ENCODE data around the gene SYT2. TPM values are rescaled to one million over a fixed set of nuclear protein-coding genes. Genes with fewer than 3 reads are reported as not detected.
A peak's percentile ranks its signal among the peaks of the same experiment; 100 is the strongest.
"Not testable (repeated sequence)": the region's sequence is repeated elsewhere in the genome, so short reads cannot be mapped to it uniquely, and the experiment has no call there.

SYT2 gene
- total and polyA plus RNA-seq, 9 of the 15 experiments (the other 6 are each of a cell fraction or from before 2014, with no cell fraction given): not detected

DNA sequence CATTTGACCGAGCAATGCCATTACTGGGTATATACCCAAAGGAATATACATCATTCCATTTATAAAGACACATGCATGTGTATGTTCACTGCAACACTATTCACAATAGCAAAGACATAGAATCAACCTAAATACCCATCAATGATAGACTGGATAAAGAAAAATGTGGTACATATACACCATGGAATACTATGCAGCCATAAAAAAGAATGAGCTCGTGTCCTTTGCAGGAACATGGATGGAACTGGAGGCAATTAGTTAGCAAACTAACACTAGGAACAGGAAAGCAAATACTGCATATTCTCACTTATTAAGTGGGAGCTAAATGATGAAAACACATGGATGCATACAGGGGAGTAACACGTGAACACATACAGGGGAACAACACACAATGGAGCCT, 34.5 kb upstream of the SYT2 start:
- WGBS (ENCODE audit: insufficient coverage, low coverage, missing lambda C conversion rate): 98% methylated on average over 3 of the region's 3 CpGs
- H3K4me1 ChIP-seq (replicated peaks in 1 of 2; ENCODE audit: control insufficient read depth in 2 of 2, insufficient read depth in 2 of 2, low read length in 2 of 2); FAIRE-seq; H3K9ac ChIP-seq (ENCODE audit: insufficient read depth in 1 of 2, low read depth in 2 of 2, low read length in 2 of 2); POLR2A ChIA-PET; H3K4me3 ChIP-seq; ATAC-seq; DNase-seq (ENCODE audit: extremely low read depth in 1 of 4, low spot score in 3 of 4); H3K9me1 ChIP-seq (ENCODE audit: control insufficient read depth, insufficient read depth, low read length); H3K27me3 ChIP-seq (ENCODE audit: control insufficient read depth in 2 of 2, insufficient read depth in 2 of 2, low read length in 2 of 2); CTCF ChIA-PET (ENCODE audit: low intra/inter-chr PET ratio); H2AFZ ChIP-seq (ENCODE audit: low read depth, low read length); H4K20me1 ChIP-seq (replicated peaks; ENCODE audit: control insufficient read depth, insufficient read depth, low read length); H3K79me2 ChIP-seq (ENCODE audit: control insufficient read depth, insufficient read depth, low read length); H3K9me3 ChIP-seq (replicated peaks; ENCODE audit: control insufficient read depth, insufficient read depth, low read depth, low read length); in situ Hi-C loops (cut with MboI); BruUV-seq (replicated peaks); H3K4me2 ChIP-seq (ENCODE audit: insufficient read depth, low read length); H3K27ac ChIP-seq (ENCODE audit: extremely low read depth, low read depth, low read length): not testable (repeated sequence)
- intact Hi-C loops (cut with micrococcal nuclease): loop anchor here (10.0 kb wide), 1 partner anchor 250 kb away; no protein-coding TSS in a partner anchor
- H3K36me3 ChIP-seq (ENCODE audit: control insufficient read depth, insufficient read depth, low read length): peaks cover 88% of the 10 kb centered on the region
- TF ChIP-seq ZNF146 (CRISPR knock-in tag; IDR thresholded peaks at IDR 0.05; ENCODE audit: unreplicated experiment) (peak; percentile 93), RBM25 (IDR thresholded peaks at IDR 0.05; ENCODE audit: low read depth, low read length, severe bottlenecking) (peak; percentile 21)

DNA sequence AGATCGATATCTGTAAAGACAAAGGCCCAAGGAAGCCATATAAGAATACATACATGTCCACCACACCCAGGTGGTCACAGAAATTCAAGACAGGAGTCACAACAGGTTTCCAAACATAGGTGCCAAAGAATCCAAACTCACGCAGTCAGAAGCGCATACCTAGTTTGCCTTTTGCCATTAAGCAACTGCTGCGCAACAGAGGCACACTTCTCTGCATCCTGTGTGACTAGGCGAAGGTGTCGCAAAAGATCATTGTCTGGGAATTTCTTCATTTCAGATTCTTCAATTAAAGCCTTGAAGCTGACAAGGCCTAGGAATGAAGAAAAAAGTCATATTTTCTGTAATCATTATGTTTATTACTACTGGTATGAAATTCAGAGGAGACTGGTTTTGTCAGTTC, 32.2 kb upstream of the SYT2 start:
- H3K27ac ChIP-seq (ENCODE audit: extremely low read depth, low read depth, low read length): no peak overlapping the region
- WGBS (ENCODE audit: insufficient coverage, low coverage, missing lambda C conversion rate): 94% methylated on average over 6 of the region's 6 CpGs
- H3K9ac ChIP-seq (ENCODE audit: insufficient read depth in 1 of 2, low read depth in 2 of 2, low read length in 2 of 2): no peak overlapping the region
- H3K27me3 ChIP-seq (ENCODE audit: control insufficient read depth in 2 of 2, insufficient read depth in 2 of 2, low read length in 2 of 2): no peaks in the 10 kb centered on the region
- DNase-seq (ENCODE audit: extremely low read depth in 1 of 4, low spot score in 3 of 4) (no peak), FAIRE-seq (no peak), ATAC-seq (no peak)
- ChIA-PET POLR2A (interaction anchor here (0.6 kb wide), 1 partner anchor 67 kb away, joined by 3 read pairs; no protein-coding TSS in a partner anchor), CTCF (ENCODE audit: low intra/inter-chr PET ratio) (no interaction called here)
- H3K4me1 ChIP-seq (replicated peaks in 1 of 2; ENCODE audit: control insufficient read depth in 2 of 2, insufficient read depth in 2 of 2, low read length in 2 of 2): no peaks in the 10 kb centered on the region
- H4K20me1 ChIP-seq (replicated peaks; ENCODE audit: control insufficient read depth, insufficient read depth, low read length): no peaks in the 10 kb centered on the region
- no peaks in the 10 kb centered on the region for H3K9me3 ChIP-seq (replicated peaks; ENCODE audit: control insufficient read depth, insufficient read depth, low read depth, low read length)
- no peak overlapping the region for H2AFZ ChIP-seq (ENCODE audit: low read depth, low read length)
- H3K36me3 ChIP-seq (ENCODE audit: control insufficient read depth, insufficient read depth, low read length): peaks cover 81% of the 10 kb centered on the region
- H3K9me1 ChIP-seq (ENCODE audit: control insufficient read depth, insufficient read depth, low read length): no peaks in the 10 kb centered on the region
- in situ Hi-C loops (cut with MboI) (no loop called here), intact Hi-C loops (cut with micrococcal nuclease) (loop anchor here (10.0 kb wide), 1 partner anchor 252 kb away; no protein-coding TSS in a partner anchor)
- H3K4me3 ChIP-seq: no peak overlapping the region
- no TSS peak for BruUV-seq (replicated peaks)
- no peaks in the 10 kb centered on the region for H3K79me2 ChIP-seq (ENCODE audit: control insufficient read depth, insufficient read depth, low read length)
- no peak overlapping the region for H3K4me2 ChIP-seq (ENCODE audit: insufficient read depth, low read length)
- TF ChIP-seq ZNF436 (CRISPR knock-in tag; IDR thresholded peaks at IDR 0.05) (no peak), ZKSCAN1 (IDR thresholded peaks at IDR 0.05; ENCODE audit: low read depth, low read length) (no peak), FOXM1 (IDR thresholded peaks at IDR 0.05; ENCODE audit: low read depth) (no peak), FOXM1 (CRISPR knock-in tag; IDR thresholded peaks at IDR 0.05; ENCODE audit: low read depth) (no peak), MCM3 (IDR thresholded peaks at IDR 0.05) (no peak)
- TF ChIP-seq, protein P1, sequence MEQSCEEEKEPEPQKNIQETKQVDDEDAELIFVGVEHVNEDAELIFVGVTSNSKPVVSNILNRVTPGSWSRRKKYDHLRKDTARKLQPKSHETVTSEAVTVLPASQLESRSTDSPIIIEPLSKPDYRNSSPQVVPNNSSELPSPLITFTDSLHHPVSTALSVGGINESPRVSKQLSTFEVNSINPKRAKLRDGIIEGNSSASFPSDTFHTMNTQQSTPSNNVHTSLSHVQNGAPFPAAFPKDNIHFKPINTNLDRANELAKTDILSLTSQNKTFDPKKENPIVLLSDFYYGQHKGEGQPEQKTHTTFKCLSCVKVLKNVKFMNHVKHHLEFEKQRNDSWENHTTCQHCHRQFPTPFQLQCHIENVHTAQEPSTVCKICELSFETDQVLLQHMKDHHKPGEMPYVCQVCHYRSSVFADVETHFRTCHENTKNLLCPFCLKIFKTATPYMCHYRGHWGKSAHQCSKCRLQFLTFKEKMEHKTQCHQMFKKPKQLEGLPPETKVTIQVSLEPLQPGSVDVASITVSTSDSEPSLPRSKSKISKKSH (CRISPR knock-in tag; IDR thresholded peaks at IDR 0.05): no peak
- TF ChIP-seq, protein P2, sequence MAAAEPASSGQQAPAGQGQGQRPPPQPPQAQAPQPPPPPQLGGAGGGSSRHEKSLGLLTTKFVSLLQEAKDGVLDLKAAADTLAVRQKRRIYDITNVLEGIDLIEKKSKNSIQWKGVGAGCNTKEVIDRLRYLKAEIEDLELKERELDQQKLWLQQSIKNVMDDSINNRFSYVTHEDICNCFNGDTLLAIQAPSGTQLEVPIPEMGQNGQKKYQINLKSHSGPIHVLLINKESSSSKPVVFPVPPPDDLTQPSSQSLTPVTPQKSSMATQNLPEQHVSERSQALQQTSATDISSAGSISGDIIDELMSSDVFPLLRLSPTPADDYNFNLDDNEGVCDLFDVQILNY (CRISPR knock-in tag; IDR thresholded peaks at IDR 0.05): no peak
